Tibial nerve (tissue), 4 donors: Measurements from ENCODE around the gene WDSUB1. TPM values are rescaled to one million over a fixed set of nuclear protein-coding genes. Genes with fewer than 3 reads are reported as not detected.

Source experiments
- DNase-seq, 2 donors: peaks; one replicate each; pipeline ENCODE4 v3.0.0-alpha.2; 2019; ENCODE audit warnings: low spot score in 2 of 2
- H3K27ac ChIP-seq, 4 donors: fragments of 200-600 bp; sonication (generic) in 3 of 4; one replicate each; pipeline ENCODE4 v1.5.1; 2017 to 2019; ENCODE audit warnings: mild to moderate bottlenecking in 1 of 4
- H3K27me3 ChIP-seq, 2 donors: fragments of 200-600 bp; sonication (generic) in 1 of 2; one replicate each; pipeline versions ENCODE4 v1.5.1 to v1.6.0; 2017 to 2019
- H3K36me3 ChIP-seq, 3 donors: fragments of 200-600 bp; sonication (generic); one replicate each; pipeline ENCODE4 v1.5.1; 2018 to 2019
- H3K4me1 ChIP-seq, 4 donors: fragments of 200-600 bp; sonication (generic) in 3 of 4; one replicate each; pipeline ENCODE4 v1.5.1; 2017 to 2019
- H3K4me3 ChIP-seq, 4 donors: fragments of 200-600 bp; sonication (generic) in 3 of 4; one replicate each; pipeline ENCODE4 v1.5.1; 2017 to 2019; ENCODE audit warnings: mild to moderate bottlenecking in 1 of 4, moderate library complexity in 1 of 4
- H3K9me3 ChIP-seq, 4 donors: fragments of 200-600 bp; sonication (generic) in 3 of 4; one replicate each; pipeline ENCODE4 v1.5.1; 2017 to 2019
- CTCF ChIP-seq, 5 experiments: fragments of 200-600 bp in 3 of 5; fragments of 450-650 bp in 2 of 5; sonication (generic) in 3 of 5; IDR thresholded peaks; one replicate each; pipeline ENCODE4 v1.5.1; 2016 to 2019; ENCODE audit warnings: antibody characterized with exemption in 5 of 5, mild to moderate bottlenecking in 3 of 5, moderate library complexity in 2 of 5
- EP300 ChIP-seq, 2 donors: sonication (generic); formaldehyde crosslinking; IDR thresholded peaks; one replicate each; pipeline ENCODE4 v1.6.1; 2017; ENCODE audit warnings: antibody characterized with exemption in 2 of 2, mild to moderate bottlenecking in 1 of 2
- POLR2A ChIP-seq, 2 donors: fragments of 450-650 bp; IDR thresholded peaks; one replicate each; pipeline ENCODE4 v1.6.1; 2017; ENCODE audit warnings: antibody characterized with exemption in 2 of 2, mild to moderate bottlenecking in 2 of 2, moderate library complexity in 2 of 2
- WGBS, 2 donors: methylation state at CpG; one replicate each; pipeline ENCODE4 v1.1.5; 2018; 5-methylcytosine and 5-hydroxymethylcytosine counted together
- total RNA-seq, 4 donors: library from RNA; depleted of rRNA; stranded (reverse); fragments of >200 nt; gene quantifications; one replicate each; pipeline ENCODE4 v1.1.0, GENCODE V29; 2016

The WDSUB1 gene
- total RNA-seq, result 1 to 10 TPM; 4.3 to 7.0 (median 6.1) TPM

- Histone ChIP-seq H3K4me3 (peak within 1 kb of the TSS; percentile 70 to 96 (median 82)), H3K27me3 (no peaks in the 10 kb centered on the region), H3K4me1 (peaks cover 0 to 28% (median 7%) of the 10 kb centered on the region in 4 donors), H3K27ac (peak within 1 kb of the TSS; percentile 83 to 95 (median 90)), H3K36me3 (peaks cover 0 to 16% (median 0%) of the 10 kb centered on the region in 3 donors), H3K9me3 (no peaks in the 10 kb centered on the region)
- 1 to 2% methylated on average over 23 to 32 of the region's 64 CpGs for WGBS, 2 donors
- no peak for TF ChIP-seq POLR2A (IDR thresholded peaks at IDR 0.05)
- TF ChIP-seq EP300 (IDR thresholded peaks at IDR 0.05), result peak in 1 of 2 donors; percentile 25
- DNase-seq, result peak; percentile 32 to 37
Measured at GRCh38 chr2:159285929-159286708, at the start of gene WDSUB1. Gene WDSUB1 (minus strand): TSS chr2:159286703. CDS start chr2:159283069, 3,634 bp downstream.

- 89 to 93% methylated on average over 5 of the region's 5 CpGs for WGBS, 2 donors
- Histone ChIP-seq H3K4me1 (peaks cover 0 to 5% (median 0%) of the 10 kb centered on the region in 4 donors), H3K27me3 (no peaks in the 10 kb centered on the region), H3K27ac (no peak overlapping the region), H3K36me3 (peaks cover 2 to 52% (median 5%) of the 10 kb centered on the region in 3 donors), H3K9me3 (no peaks in the 10 kb centered on the region), H3K4me3 (no peak overlapping the region)
- DNase-seq, result no peak
- TF ChIP-seq CTCF (IDR thresholded peaks at IDR 0.05) (no peak), POLR2A (IDR thresholded peaks at IDR 0.05) (no peak), EP300 (IDR thresholded peaks at IDR 0.05) (no peak)
Measured at GRCh38 chr2:159326569-159327255, 40.2 kb upstream of the WDSUB1 start.

- Histone ChIP-seq H3K4me3 (no peak overlapping the region), H3K27ac (no peak overlapping the region), H3K36me3 (peaks cover 0 to 72% (median 0%) of the 10 kb centered on the region in 3 donors), H3K4me1 (peaks cover 0 to 5% (median 0%) of the 10 kb centered on the region in 4 donors), H3K9me3 (no peaks in the 10 kb centered on the region), H3K27me3 (no peaks in the 10 kb centered on the region)
- TF ChIP-seq CTCF (IDR thresholded peaks at IDR 0.05), result no peak
- TF ChIP-seq POLR2A (IDR thresholded peaks at IDR 0.05), result no peak
- no peak for TF ChIP-seq EP300 (IDR thresholded peaks at IDR 0.05)
- no peak for DNase-seq
Measured at GRCh38 chr2:159322419-159322818, 35.9 kb upstream of the WDSUB1 start.

- Histone ChIP-seq H3K9me3 (no peaks in the 10 kb centered on the region), H3K27ac (no peak overlapping the region), H3K4me3 (no peak overlapping the region), H3K4me1 (no peaks in the 10 kb centered on the region), H3K27me3 (no peaks in the 10 kb centered on the region), H3K36me3 (peaks cover 0 to 68% (median 0%) of the 10 kb centered on the region in 3 donors)
- TF ChIP-seq POLR2A (IDR thresholded peaks at IDR 0.05) (no peak), EP300 (IDR thresholded peaks at IDR 0.05) (no peak), CTCF (IDR thresholded peaks at IDR 0.05) (no peak)
- 76 to 83% methylated on average over 3 of the region's 3 CpGs for whole genome bisulfite sequencing, 2 donors
- DNase-seq, result no peak
Measured at GRCh38 chr2:159317392-159318088, 31.0 kb upstream of the WDSUB1 start.

- no peak overlapping the region for H3K27ac ChIP-seq
- no peak overlapping the region for H3K4me3 ChIP-seq
- no peaks in the 10 kb centered on the region for H3K27me3 ChIP-seq
- TF ChIP-seq POLR2A (IDR thresholded peaks at IDR 0.05) (no peak), EP300 (IDR thresholded peaks at IDR 0.05) (no peak), CTCF (IDR thresholded peaks at IDR 0.05) (no peak)
- H3K9me3 ChIP-seq, result no peaks in the 10 kb centered on the region
- H3K36me3 ChIP-seq, result no peaks in the 10 kb centered on the region
- no peak for DNase-seq
- no peaks in the 10 kb centered on the region for H3K4me1 ChIP-seq
Measured at GRCh38 chr2:159307942-159308341, 21.4 kb upstream of the WDSUB1 start.
